ENCODE data around the gene HIVEP2. TPM values are rescaled to one million over a fixed set of nuclear protein-coding genes. Genes with fewer than 3 reads are reported as not detected.

HIVEP2 gene
- total and polyA plus RNA-seq, 2 of the 4 experiments (the other 2 are of a cell fraction) = 4.3 to 11.3 TPM

DNA sequence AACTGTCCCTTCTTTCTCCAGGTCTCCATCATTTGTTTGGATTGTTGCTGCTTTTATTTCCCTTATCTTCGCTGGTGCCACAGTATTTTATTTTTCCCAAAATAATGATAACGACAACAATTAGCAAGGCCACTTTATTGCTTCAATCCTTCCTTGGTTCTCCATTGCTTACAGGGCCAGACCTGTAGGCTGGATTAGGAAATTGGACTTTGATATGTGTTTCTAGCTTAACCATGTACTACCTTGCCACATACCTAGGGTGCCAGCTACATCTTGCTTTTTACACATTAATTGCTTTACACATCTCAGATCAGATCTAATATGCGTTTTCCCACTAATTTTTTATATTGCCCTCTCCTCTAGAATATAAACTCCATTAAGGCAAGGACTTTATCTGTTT, 195.4 kb downstream of the HIVEP2 start:
- TF ChIP-seq MXI1 (IDR thresholded peaks at IDR 0.05; ENCODE audit: borderline replicate concordance, low read depth, low read length) = no peak
- TF ChIP-seq, protein P1, sequence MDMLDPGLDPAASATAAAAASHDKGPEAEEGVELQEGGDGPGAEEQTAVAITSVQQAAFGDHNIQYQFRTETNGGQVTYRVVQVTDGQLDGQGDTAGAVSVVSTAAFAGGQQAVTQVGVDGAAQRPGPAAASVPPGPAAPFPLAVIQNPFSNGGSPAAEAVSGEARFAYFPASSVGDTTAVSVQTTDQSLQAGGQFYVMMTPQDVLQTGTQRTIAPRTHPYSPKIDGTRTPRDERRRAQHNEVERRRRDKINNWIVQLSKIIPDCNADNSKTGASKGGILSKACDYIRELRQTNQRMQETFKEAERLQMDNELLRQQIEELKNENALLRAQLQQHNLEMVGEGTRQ (IDR thresholded peaks at IDR 0.05; ENCODE audit: low read depth, low read length) = no peak
- no peak for TF ChIP-seq CEBPB (IDR thresholded peaks at IDR 0.05; ENCODE audit: low read depth, low read length)
- TF ChIP-seq CHD1 (IDR thresholded peaks at IDR 0.05; ENCODE audit: low read depth, low read length) = no peak
- TF ChIP-seq BHLHE40 (IDR thresholded peaks at IDR 0.05; ENCODE audit: low read depth, low read length) = no peak
- no peak for TF ChIP-seq RFX5 (IDR thresholded peaks at IDR 0.05; ENCODE audit: low read depth, low read length)
- no peak for TF ChIP-seq RCOR1 (IDR thresholded peaks at IDR 0.05; ENCODE audit: insufficient replicate concordance, low read length)
- no peak for TF ChIP-seq POLR2A (IDR thresholded peaks at IDR 0.05; ENCODE audit: low read depth, low read length)
- no peak for TF ChIP-seq FOS (IDR thresholded peaks at IDR 0.05; ENCODE audit: low read depth, low read length)
- TF ChIP-seq, protein P2, sequence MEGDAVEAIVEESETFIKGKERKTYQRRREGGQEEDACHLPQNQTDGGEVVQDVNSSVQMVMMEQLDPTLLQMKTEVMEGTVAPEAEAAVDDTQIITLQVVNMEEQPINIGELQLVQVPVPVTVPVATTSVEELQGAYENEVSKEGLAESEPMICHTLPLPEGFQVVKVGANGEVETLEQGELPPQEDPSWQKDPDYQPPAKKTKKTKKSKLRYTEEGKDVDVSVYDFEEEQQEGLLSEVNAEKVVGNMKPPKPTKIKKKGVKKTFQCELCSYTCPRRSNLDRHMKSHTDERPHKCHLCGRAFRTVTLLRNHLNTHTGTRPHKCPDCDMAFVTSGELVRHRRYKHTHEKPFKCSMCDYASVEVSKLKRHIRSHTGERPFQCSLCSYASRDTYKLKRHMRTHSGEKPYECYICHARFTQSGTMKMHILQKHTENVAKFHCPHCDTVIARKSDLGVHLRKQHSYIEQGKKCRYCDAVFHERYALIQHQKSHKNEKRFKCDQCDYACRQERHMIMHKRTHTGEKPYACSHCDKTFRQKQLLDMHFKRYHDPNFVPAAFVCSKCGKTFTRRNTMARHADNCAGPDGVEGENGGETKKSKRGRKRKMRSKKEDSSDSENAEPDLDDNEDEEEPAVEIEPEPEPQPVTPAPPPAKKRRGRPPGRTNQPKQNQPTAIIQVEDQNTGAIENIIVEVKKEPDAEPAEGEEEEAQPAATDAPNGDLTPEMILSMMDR (conservative IDR thresholded peaks at IDR 0.05; ENCODE audit: low read depth, low read length) = no peak
- TF ChIP-seq, protein P3, sequence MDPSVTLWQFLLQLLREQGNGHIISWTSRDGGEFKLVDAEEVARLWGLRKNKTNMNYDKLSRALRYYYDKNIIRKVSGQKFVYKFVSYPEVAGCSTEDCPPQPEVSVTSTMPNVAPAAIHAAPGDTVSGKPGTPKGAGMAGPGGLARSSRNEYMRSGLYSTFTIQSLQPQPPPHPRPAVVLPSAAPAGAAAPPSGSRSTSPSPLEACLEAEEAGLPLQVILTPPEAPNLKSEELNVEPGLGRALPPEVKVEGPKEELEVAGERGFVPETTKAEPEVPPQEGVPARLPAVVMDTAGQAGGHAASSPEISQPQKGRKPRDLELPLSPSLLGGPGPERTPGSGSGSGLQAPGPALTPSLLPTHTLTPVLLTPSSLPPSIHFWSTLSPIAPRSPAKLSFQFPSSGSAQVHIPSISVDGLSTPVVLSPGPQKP (IDR thresholded peaks at IDR 0.05; ENCODE audit: borderline replicate concordance, low read depth, low read length) = no peak
- no peak for TF ChIP-seq RAD21 (IDR thresholded peaks at IDR 0.05; ENCODE audit: low read length)
- TF ChIP-seq MAZ (IDR thresholded peaks at IDR 0.05; ENCODE audit: borderline replicate concordance, low read depth, low read length) = no peak
- no peak for TF ChIP-seq MAFK (IDR thresholded peaks at IDR 0.05; ENCODE audit: low read depth, low read length)
- TF ChIP-seq SMC3 (IDR thresholded peaks at IDR 0.05; ENCODE audit: low read depth, low read length) = no peak
- no peak for TF ChIP-seq NFE2L2 (IDR thresholded peaks at IDR 0.05; ENCODE audit: low read depth, low read length)
- no peak overlapping the region for H2BK15ac ChIP-seq (ENCODE audit: low read depth, low read length)
- H3K79me1 ChIP-seq (ENCODE audit: low read depth in 1 of 2, low read length in 2 of 2) = no peaks in the 10 kb centered on the region
- no CpG with 5 or more reads among the region's 3 CpGs for WGBS, 2 experiments (ENCODE audit: extremely low coverage in 2 of 2, insufficient read length in 1 of 2)
- H3K23ac ChIP-seq (ENCODE audit: low read depth, low read length) = no peak overlapping the region
- no peaks in the 10 kb centered on the region for H3K9me3 ChIP-seq (ENCODE audit: control insufficient read depth, insufficient read depth, low read length)
- no peak overlapping the region for H2BK120ac ChIP-seq (ENCODE audit: low read depth, low read length)
- ATAC-seq (ENCODE audit: low read depth) (no peak), DNase-seq (no peak)
- no peak overlapping the region for H4K5ac ChIP-seq (ENCODE audit: low read depth, low read length)
- BruUV-seq (replicated peaks) = no TSS peak
- 0 out of 2 replicates have a peak, but pooled peaks cover 3% of the 10 kb centered on the region for H4K20me1 ChIP-seq (ENCODE audit: insufficient read depth, low read length)
- dilution Hi-C loops (cut with HindIII; ENCODE audit: low sequenced_read_pairs, unreplicated experiment) (no loop called here), intact Hi-C loops (cut with micrococcal nuclease) (loop anchor here (5.0 kb wide), 1 partner anchor 198 kb away; the partner anchor contains the start of gene HIVEP2), in situ Hi-C loops (cut with MboI; ENCODE audit: low sequenced_read_pairs) (no loop called here)
- H2BK5ac ChIP-seq (ENCODE audit: low read depth, low read length, poor library complexity, severe bottlenecking) = no peak overlapping the region
- H3K4me1 ChIP-seq (ENCODE audit: control insufficient read depth, insufficient read depth, low read length) = peaks cover 3% of the 10 kb centered on the region; the same call in 1 of the 2 replicates
- POLR2A ChIA-PET (ENCODE audit: unreplicated experiment) = no interaction called here
- H3K27me3 ChIP-seq (ENCODE audit: control insufficient read depth, insufficient read depth, low read length) = no peaks in the 10 kb centered on the region
- H2AK5ac ChIP-seq (ENCODE audit: low read depth, low read length) = no peak overlapping the region
- H3K14ac ChIP-seq (replicated peaks; ENCODE audit: low read depth, low read length) = no peak overlapping the region
- no peak overlapping the region for H3K4ac ChIP-seq (ENCODE audit: low read depth, low read length)
- H3K4me3 ChIP-seq (ENCODE audit: insufficient read depth, low read depth, low read length) = no peak overlapping the region
- no peak overlapping the region for H2AFZ ChIP-seq (replicated peaks; ENCODE audit: low read length, poor library complexity)
- no peak overlapping the region for H3K9ac ChIP-seq (ENCODE audit: low read depth, low read length)
- H2AK9ac ChIP-seq (replicated peaks; ENCODE audit: low read depth, low read length, poor library complexity) = no peak overlapping the region
- H3K56ac ChIP-seq (ENCODE audit: extremely low read depth, insufficient read depth, low read length) = no peak overlapping the region
- H4K91ac ChIP-seq (ENCODE audit: insufficient read depth, low read depth, low read length) = no peak overlapping the region
- H3K18ac ChIP-seq (ENCODE audit: low read depth, low read length) = no peak overlapping the region
- CTCF ChIA-PET = no interaction called here
- H3K27ac ChIP-seq (ENCODE audit: insufficient read depth, low read length) = no peak overlapping the region
- peaks cover 8% of the 10 kb centered on the region; the same call in 1 of the 2 replicates for H3K9me1 ChIP-seq (ENCODE audit: insufficient read depth, low read length)
- H3K36me3 ChIP-seq (ENCODE audit: control insufficient read depth, insufficient read depth, low read length) = peaks cover 7% of the 10 kb centered on the region
- no peak overlapping the region for H2BK20ac ChIP-seq (ENCODE audit: low read depth, low read length)
- H3K4me2 ChIP-seq (ENCODE audit: low read depth, low read length) = no peak overlapping the region
- no peak overlapping the region for H4K8ac ChIP-seq (ENCODE audit: low read depth in 2 of 2, low read length in 2 of 2)
